Measurements from ENCODE around the gene PYY. TPM values are rescaled to one million over a fixed set of nuclear protein-coding genes. Genes with fewer than 3 reads are reported as not detected.
A peak's percentile ranks its signal among the peaks of the same experiment; 100 is the strongest.

The PYY gene
- total RNA-seq, 4 donors from 2014 or later = not detected

DNA sequence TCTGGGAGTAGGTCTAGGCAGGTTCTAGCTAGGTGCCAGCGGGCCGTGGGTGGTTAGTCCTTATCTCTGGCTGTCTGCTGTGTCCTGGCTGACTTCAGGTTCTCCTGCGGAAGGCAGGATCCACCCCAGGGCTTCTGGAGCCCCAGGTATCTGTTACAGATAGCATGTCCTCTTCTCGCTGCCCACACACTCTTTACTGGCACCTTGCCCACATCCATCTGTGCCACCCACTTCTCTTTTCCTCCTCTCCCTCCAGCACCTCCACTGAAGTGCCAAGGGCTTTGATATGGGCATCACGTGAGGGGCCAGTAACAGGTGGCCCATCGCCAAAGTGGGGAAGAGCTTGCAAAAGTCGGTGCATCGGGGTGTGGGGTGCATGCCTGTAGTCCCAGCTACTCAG is 41.8 kb downstream of the PYY start:
- WGBS = 66% methylated on average over 8 of the region's 8 CpGs
- no peak for TF ChIP-seq POLR2A (IDR thresholded peaks at IDR 0.05; ENCODE audit: low read depth)
- no peak for TF ChIP-seq POLR2AphosphoS5 (IDR thresholded peaks at IDR 0.05)
- TF ChIP-seq EP300 (IDR thresholded peaks at IDR 0.05) = no peak
- TF ChIP-seq, protein P1, sequence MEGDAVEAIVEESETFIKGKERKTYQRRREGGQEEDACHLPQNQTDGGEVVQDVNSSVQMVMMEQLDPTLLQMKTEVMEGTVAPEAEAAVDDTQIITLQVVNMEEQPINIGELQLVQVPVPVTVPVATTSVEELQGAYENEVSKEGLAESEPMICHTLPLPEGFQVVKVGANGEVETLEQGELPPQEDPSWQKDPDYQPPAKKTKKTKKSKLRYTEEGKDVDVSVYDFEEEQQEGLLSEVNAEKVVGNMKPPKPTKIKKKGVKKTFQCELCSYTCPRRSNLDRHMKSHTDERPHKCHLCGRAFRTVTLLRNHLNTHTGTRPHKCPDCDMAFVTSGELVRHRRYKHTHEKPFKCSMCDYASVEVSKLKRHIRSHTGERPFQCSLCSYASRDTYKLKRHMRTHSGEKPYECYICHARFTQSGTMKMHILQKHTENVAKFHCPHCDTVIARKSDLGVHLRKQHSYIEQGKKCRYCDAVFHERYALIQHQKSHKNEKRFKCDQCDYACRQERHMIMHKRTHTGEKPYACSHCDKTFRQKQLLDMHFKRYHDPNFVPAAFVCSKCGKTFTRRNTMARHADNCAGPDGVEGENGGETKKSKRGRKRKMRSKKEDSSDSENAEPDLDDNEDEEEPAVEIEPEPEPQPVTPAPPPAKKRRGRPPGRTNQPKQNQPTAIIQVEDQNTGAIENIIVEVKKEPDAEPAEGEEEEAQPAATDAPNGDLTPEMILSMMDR (IDR thresholded peaks at IDR 0.05) = no peak
- Histone ChIP-seq H3K4me1 (peaks cover 10 to 20% (median 20%) of the 10 kb centered on the region in 4 donors), H3K27ac (replicated peaks in 1 of 4) (no peak overlapping the region), H3K36me3 (no peaks in the 10 kb centered on the region), H3K27me3 (peaks cover 0 to 16% (median 0%) of the 10 kb centered on the region in 4 donors), H3K9me3 (no peaks in the 10 kb centered on the region), H3K4me3 (no peak overlapping the region)
- no peak for DNase-seq (ENCODE audit: extremely low spot score)
- intact Hi-C loops (cut with DNase I) = no loop called here

DNA sequence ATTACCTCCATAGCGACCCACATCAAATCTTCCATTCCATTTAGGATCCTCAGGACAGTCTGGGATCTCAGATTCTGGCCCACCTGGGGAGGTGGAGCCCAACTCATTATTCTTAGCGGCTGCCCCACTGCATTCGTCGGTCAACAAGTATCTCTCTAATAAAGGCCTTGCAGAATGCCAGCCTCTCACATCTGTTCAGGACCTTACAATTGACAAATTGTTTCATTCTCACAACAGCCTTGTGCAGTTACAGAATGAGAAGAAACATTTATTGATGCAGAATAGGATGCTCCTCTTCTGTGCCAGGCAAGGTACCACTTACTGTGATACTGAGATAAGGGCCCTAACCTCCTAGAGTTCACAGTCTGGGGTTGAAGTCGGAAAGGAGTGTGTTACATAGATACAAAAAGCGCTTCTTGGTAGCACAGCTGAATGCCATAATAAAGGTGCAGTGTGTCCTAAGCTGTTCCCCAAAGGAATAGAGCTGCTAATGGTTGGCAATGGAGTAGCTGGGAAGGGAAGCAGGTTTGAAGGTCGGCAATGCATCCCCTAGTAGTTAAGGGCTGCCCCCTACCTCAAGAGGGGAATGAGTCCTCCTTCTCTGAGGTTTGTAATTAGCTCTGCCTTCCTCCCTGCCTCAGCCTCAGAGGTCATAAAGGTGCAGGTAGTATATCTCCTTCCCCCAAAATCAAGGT is 44.1 kb downstream of the PYY start:
- intact Hi-C loops (cut with DNase I) = loop anchor here (10.0 kb wide), 1 partner anchor 235 kb away; the partner anchor contains the start of gene HROB
- Histone ChIP-seq H3K4me1 (peaks cover 22 to 39% (median 38%) of the 10 kb centered on the region in 4 donors), H3K4me3 (no peak overlapping the region), H3K36me3 (no peaks in the 10 kb centered on the region), H3K9me3 (no peaks in the 10 kb centered on the region), H3K27ac (replicated peaks in 1 of 4) (no peak overlapping the region), H3K27me3 (peaks cover 0 to 30% (median 0%) of the 10 kb centered on the region in 4 donors)
- 76% methylated on average over 7 of the region's 7 CpGs for WGBS
- TF ChIP-seq, protein P1 (IDR thresholded peaks at IDR 0.05) = no peak
- no peak for TF ChIP-seq POLR2A (IDR thresholded peaks at IDR 0.05; ENCODE audit: low read depth)
- TF ChIP-seq EP300 (IDR thresholded peaks at IDR 0.05) = no peak
- TF ChIP-seq POLR2AphosphoS5 (IDR thresholded peaks at IDR 0.05) = no peak
- no peak for DNase-seq (ENCODE audit: extremely low spot score)

DNA sequence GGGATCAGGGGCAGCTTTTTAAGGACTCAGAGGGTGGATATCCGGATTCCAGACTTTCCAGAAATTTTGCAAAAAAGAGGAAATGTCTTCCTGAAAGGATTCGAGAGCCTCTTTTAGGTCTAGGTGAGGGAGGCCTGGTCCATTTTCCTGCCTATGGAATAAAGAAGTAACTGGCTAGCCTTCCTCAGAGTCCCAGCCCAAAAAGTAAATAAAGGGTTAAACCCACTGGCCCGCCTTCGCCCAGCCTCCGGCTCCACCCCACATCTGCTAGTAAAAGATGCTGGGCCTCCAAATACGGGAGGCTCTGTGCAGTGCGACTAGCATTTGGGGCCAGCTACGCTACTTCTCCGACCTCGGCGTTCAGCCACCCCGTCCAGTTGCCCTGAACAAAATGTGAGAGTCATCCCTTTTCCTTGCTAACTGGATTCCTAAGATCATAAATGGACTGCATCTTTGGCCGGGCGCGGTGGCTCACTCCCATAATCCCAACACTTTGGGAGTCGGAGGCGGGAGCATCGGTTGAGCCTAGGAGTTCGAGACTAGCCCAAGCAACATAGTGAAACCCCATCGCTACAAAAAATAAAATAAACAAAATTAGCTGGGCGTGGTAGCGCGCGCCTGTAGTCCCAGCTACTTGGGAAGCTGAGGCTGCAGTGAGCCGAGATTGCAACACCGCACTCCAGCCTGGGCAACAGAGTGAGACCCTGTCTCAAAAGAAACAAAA is 45.6 kb downstream of the PYY start:
- WGBS = 17% methylated on average over 26 of the region's 26 CpGs
- peaks cover 22 to 45% (median 38%) of the 10 kb centered on the region in 4 donors for H3K4me1 ChIP-seq
- intact Hi-C loops (cut with DNase I) = loop anchor here (10.0 kb wide), 1 partner anchor 237 kb away; the partner anchor contains the start of gene HROB
- H3K36me3 ChIP-seq = peaks cover 0 to 11% (median 4%) of the 10 kb centered on the region in 4 donors
- TF ChIP-seq, protein P1 (IDR thresholded peaks at IDR 0.05) = peak in 1 of 3 experiments; percentile 26
- TF ChIP-seq EP300 (IDR thresholded peaks at IDR 0.05) (no peak), POLR2AphosphoS5 (IDR thresholded peaks at IDR 0.05) (peak; percentile 63 to 82), POLR2A (IDR thresholded peaks at IDR 0.05; ENCODE audit: low read depth) (no peak)
- H3K27me3 ChIP-seq = peaks cover 0 to 25% (median 0%) of the 10 kb centered on the region in 4 donors
- peak overlapping the region; percentile 77 to 86 (median 86) for H3K4me3 ChIP-seq
- peak overlapping the region; percentile 95 to 97 (median 96) for H3K27ac ChIP-seq (replicated peaks in 1 of 4)
- no peaks in the 10 kb centered on the region for H3K9me3 ChIP-seq
- DNase-seq (ENCODE audit: extremely low spot score) = peak; percentile 95

DNA sequence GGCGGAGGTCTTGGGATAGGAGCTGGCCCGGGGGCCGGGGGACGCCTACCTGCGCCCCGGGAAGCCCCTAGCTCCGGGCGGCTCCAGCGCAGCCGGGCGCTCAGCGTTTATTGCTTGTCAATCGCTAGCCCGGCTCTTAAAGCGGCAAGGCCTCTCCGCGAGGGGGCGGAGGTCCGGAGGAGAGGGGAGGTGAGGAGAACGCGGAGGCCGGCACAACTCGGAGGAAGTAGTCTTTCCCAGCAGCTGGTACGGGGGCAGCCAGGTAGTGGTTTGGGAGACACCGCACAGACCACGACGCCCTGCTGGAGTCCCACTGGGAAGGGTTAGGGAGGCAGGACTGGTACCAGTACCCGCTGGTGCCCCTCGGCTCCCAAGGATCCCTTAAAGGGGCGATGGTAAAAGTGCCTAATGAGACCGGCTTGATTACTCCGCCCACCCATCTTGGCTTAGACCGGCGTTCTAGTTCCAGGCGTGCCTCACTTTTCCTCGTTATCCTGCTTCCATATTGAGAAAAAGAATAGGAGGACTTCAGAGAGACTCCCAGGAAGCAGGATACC is 46.2 kb downstream of the PYY start, which contains the start of gene MPP2:
TSS of gene MPP2 (minus strand) at position 112 of the 557 bp plus-strand sequence. CDS start 3,076 bp downstream, outside the sequence.
- WGBS = 1% methylated on average over 23 of the region's 36 CpGs
- Histone ChIP-seq H3K4me1 (peaks cover 22 to 45% (median 38%) of the 10 kb centered on the region in 4 donors), H3K27me3 (peaks cover 0 to 24% (median 0%) of the 10 kb centered on the region in 4 donors), H3K9me3 (no peaks in the 10 kb centered on the region), H3K4me3 (peak within 1 kb of the TSS; percentile 77 to 86 (median 86)), H3K27ac (replicated peaks in 1 of 4) (peak within 1 kb of the TSS; percentile 95 to 97 (median 96)), H3K36me3 (peaks cover 0 to 12% (median 6%) of the 10 kb centered on the region in 4 donors)
- TF ChIP-seq POLR2AphosphoS5 (IDR thresholded peaks at IDR 0.05) (peak; percentile 78 to 80), POLR2A (IDR thresholded peaks at IDR 0.05; ENCODE audit: low read depth) (no peak), EP300 (IDR thresholded peaks at IDR 0.05) (no peak)
- TF ChIP-seq, protein P1 (IDR thresholded peaks at IDR 0.05) = peak in 2 of 3 experiments; percentile 33 to 41
- peak; percentile 94 for DNase-seq (ENCODE audit: extremely low spot score)
- intact Hi-C loops (cut with DNase I) = loop anchor here (10.0 kb wide), 1 partner anchor 237 kb away; the partner anchor contains the start of gene HROB

Data from esophagus muscularis mucosa (tissue), 4 donors.